Measurements from ENCODE around the gene FUT1. TPM values are rescaled to one million over a fixed set of nuclear protein-coding genes. Genes with fewer than 3 reads are reported as not detected.

Gene FUT1
- total RNA-seq, 1 donor from 2014 or later: 2.9 TPM

GRCh38 chr19:48726556-48726955 is 25.9 kb downstream of the FUT1 start:
- Mint-ChIP-seq H3K27ac (no peak overlapping the region), H3K4me3 (no peak overlapping the region), H3K27me3 (ENCODE audit: insufficient read depth, low read depth) (peaks cover 8% of the 10 kb centered on the region), H3K36me3 (peaks cover 8% of the 10 kb centered on the region), H3K4me1 (peaks cover 13% of the 10 kb centered on the region), H3K9me3 (peaks cover 3% of the 10 kb centered on the region)
- Histone ChIP-seq H3K4me1 (no peaks in the 10 kb centered on the region), H3K27me3 (no peaks in the 10 kb centered on the region), H3K9me3 (ENCODE audit: low read depth) (no peaks in the 10 kb centered on the region), H3K27ac (no peak overlapping the region), H3K4me3 (no peak overlapping the region), H3K4me2 (no peak overlapping the region), H3F3A (ENCODE audit: low read depth) (no peaks in the 10 kb centered on the region), H2AFZ (replicated peaks) (no peak overlapping the region), H3K36me3 (no peaks in the 10 kb centered on the region), H3K9ac (no peak overlapping the region), H3K79me2 (ENCODE audit: low read depth) (no peaks in the 10 kb centered on the region), H4K20me1 (ENCODE audit: low read depth) (no peaks in the 10 kb centered on the region)
- no peak for TF ChIP-seq CTCF (IDR thresholded peaks at IDR 0.05)
- no peak for TF ChIP-seq EZH2phosphoT487 (IDR thresholded peaks at IDR 0.05)
- TF ChIP-seq EZH2 (IDR thresholded peaks at IDR 0.05): no peak
- no peak for DNase-seq (ENCODE audit: low spot score)

DNA sequence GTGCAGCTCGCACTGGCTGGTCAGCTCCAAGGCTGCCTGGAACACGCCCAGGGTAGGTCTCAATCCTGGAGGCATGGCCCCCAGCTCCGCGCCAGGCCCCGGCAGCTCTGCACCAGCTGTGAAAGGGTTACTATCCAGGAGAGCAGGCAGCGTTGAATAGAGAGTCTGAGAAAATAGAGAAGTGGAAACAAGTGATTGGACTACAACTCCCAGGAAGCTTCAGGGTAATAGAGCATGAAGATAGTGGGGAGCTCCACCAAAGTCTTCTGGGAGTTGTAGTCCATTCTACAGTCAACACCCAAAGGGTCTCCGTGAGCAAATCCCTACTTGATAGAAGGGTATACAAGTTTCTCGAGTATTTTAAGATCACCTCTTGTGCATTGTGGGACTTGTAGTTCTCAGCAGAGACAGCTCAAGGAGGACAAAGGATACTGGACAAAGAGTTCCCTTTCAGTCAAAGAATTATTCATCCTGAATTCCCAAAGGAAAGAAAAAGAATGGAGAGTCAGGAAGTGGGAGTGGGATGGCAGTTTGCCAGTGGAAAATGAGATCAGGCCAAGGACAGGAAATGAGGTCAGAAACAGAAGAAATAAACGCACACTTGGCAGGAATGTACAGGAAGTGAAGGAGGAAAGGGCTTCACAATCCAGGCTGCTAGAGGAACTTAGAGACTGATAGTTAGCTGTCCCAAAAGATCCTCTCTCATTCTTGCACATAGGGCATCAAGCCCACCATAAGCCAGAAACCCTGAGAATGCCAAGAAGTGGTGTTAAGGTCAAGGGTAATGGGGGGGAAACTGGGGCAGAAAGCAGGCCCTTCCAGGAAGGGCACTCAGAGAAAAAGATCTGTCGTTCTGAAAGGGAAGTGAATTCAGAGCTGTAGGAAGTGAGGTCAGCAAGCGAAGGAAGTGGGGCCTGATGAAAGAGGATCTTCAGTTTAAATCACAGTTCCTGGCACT is 27.4 kb downstream of the FUT1 start:
- no peak for TF ChIP-seq CTCF (IDR thresholded peaks at IDR 0.05)
- TF ChIP-seq EZH2phosphoT487 (IDR thresholded peaks at IDR 0.05): no peak
- TF ChIP-seq EZH2 (IDR thresholded peaks at IDR 0.05): no peak
- Mint-ChIP-seq H3K9me3 (no peaks in the 10 kb centered on the region), H3K27me3 (ENCODE audit: insufficient read depth, low read depth) (peaks cover 11% of the 10 kb centered on the region), H3K27ac (peak overlapping the region; percentile 85), H3K36me3 (peaks cover 4% of the 10 kb centered on the region), H3K4me1 (peaks cover 25% of the 10 kb centered on the region), H3K4me3 (peak overlapping the region; percentile 16)
- peak overlapping the region; percentile 28 for H2AFZ ChIP-seq (replicated peaks)
- H3K9ac ChIP-seq: no peak overlapping the region
- no peak overlapping the region for H3K4me3 ChIP-seq
- no peaks in the 10 kb centered on the region for H3K27me3 ChIP-seq
- H3F3A ChIP-seq (ENCODE audit: low read depth): peaks cover under 1% of the 10 kb centered on the region
- no peak overlapping the region for H3K4me2 ChIP-seq
- H3K27ac ChIP-seq: no peak overlapping the region
- DNase-seq (ENCODE audit: low spot score): peak; percentile 79
- no peaks in the 10 kb centered on the region for H3K4me1 ChIP-seq
- no peaks in the 10 kb centered on the region for H3K9me3 ChIP-seq (ENCODE audit: low read depth)
- H3K79me2 ChIP-seq (ENCODE audit: low read depth): no peaks in the 10 kb centered on the region
- no peaks in the 10 kb centered on the region for H3K36me3 ChIP-seq
- no peaks in the 10 kb centered on the region for H4K20me1 ChIP-seq (ENCODE audit: low read depth)

DNA sequence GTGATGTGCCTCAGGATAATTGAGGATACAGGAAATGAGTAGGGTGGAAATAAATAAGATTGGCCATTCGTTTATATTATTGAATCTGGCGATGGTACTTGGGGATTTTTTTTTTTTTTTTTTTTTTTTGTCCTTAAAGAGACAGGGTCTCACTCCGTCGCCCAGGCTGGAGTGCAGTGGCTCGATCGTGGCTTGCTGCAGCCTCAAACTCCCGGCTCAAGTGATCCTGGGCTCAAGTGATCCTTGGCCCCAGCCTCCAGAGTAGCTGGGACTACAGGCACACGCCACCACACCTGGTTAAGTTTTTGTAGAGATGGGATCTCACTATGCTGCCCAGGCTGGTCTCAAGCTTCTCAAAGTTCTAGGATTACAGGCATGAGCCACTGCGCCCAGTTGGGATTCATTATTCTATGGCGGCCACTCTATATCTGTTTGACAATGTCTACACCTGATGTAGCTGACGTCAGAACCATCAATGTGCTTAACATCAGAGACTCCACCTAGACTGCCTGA is 30.2 kb downstream of the FUT1 start:
- peaks cover 44% of the 10 kb centered on the region for H3K4me1 Mint-ChIP-seq
- TF ChIP-seq EZH2 (IDR thresholded peaks at IDR 0.05): no peak
- no peak for TF ChIP-seq CTCF (IDR thresholded peaks at IDR 0.05)
- TF ChIP-seq EZH2phosphoT487 (IDR thresholded peaks at IDR 0.05): no peak
- Histone ChIP-seq H2AFZ (replicated peaks) (no peak overlapping the region), H3F3A (ENCODE audit: low read depth) (peaks cover 3% of the 10 kb centered on the region), H3K79me2 (ENCODE audit: low read depth) (no peaks in the 10 kb centered on the region), H3K27me3 (no peaks in the 10 kb centered on the region), H3K4me1 (peaks cover 5% of the 10 kb centered on the region), H3K27ac (no peak overlapping the region), H3K36me3 (no peaks in the 10 kb centered on the region), H3K9me3 (ENCODE audit: low read depth) (no peaks in the 10 kb centered on the region), H3K9ac (no peak overlapping the region), H3K4me3 (no peak overlapping the region), H3K4me2 (no peak overlapping the region), H4K20me1 (ENCODE audit: low read depth) (no peaks in the 10 kb centered on the region)
- no peak overlapping the region for H3K27ac Mint-ChIP-seq
- DNase-seq (ENCODE audit: low spot score): no peak
- peaks cover 4% of the 10 kb centered on the region for H3K36me3 Mint-ChIP-seq
- H3K9me3 Mint-ChIP-seq: no peaks in the 10 kb centered on the region
- peaks cover 14% of the 10 kb centered on the region for H3K27me3 Mint-ChIP-seq (ENCODE audit: insufficient read depth, low read depth)
- H3K4me3 Mint-ChIP-seq: peak overlapping the region; percentile 65

All from neural progenitor cell (in vitro differentiated cells).